K562 (cell line): ENCODE measurements around the gene OPCML. TPM values are rescaled to one million over a fixed set of nuclear protein-coding genes. Genes with fewer than 3 reads are reported as not detected.

Source experiments
- ATAC-seq: fragments of 200-7000 bp; cut with Tn5 transposase; 3 replicates; pipeline ENCODE4 v1.9.1; 2020; ENCODE audit warnings: moderate library complexity
- BruUV-seq: library from RNA; stranded (reverse); fragments of 400-500 nt; replicated peaks from 2 replicates; lab custom pipeline; 2021; lab: Mats Ljungman, UMichigan
- CTCF ChIA-PET: fragments of 300-600 bp; formaldehyde crosslinking; extraction: SDS; loops from one replicate; lab custom pipeline; 2021; ENCODE audit warnings: low intra/inter-chr PET ratio; lab: Yijun Ruan, JAX
- POLR2A ChIA-PET: fragments of 300-600, 350-650 bp; sonication (Branson Sonifier 250); formaldehyde crosslinking; extraction: SDS; loops from one replicate; lab custom pipeline; 2021; ENCODE audit warnings: antibody characterized with exemption, inconsistent platforms; lab: Yijun Ruan, JAX
- DNase-seq, 4 experiments: peaks; one replicate each; pipeline versions ENCODE4 v3.0.0 to v3.0.0-alpha.2; 2011 to 2018; ENCODE audit warnings: low spot score in 3 of 4, mixed read lengths in 3 of 4; ENCODE audit errors: extremely low read depth in 1 of 4
- FAIRE-seq: peaks from 2 replicates; lab custom pipeline; 2011; peaks lifted over from hg19 to GRCh38; lab: Jason Lieb, UNC
- H2AFZ ChIP-seq: 2 replicates; pipeline ENCODE4 v1.6.0; 2011; ENCODE audit warnings: low read depth, low read length, control low read depth, inconsistent platforms
- H3K27ac ChIP-seq: fragments of 200-600 bp; 3 replicates; pipeline ENCODE4 v1.8.0; 2011; ENCODE audit warnings: low read depth, mild to moderate bottlenecking, control low read depth, inconsistent platforms, low read length, moderate library complexity, mixed read lengths; ENCODE audit errors: extremely low read depth
- H3K27me3 ChIP-seq, 2 experiments: fragments of 300-600 bp in 1 of 2; 2 replicates in 1 of 2; 3 replicates in 1 of 2; pipeline versions ENCODE4 v1.6.0 to v1.8.0; 2011; ENCODE audit warnings: inconsistent platforms in 2 of 2, low read length in 2 of 2, mild to moderate bottlenecking in 1 of 2, mixed read lengths in 1 of 2, moderate library complexity in 1 of 2; ENCODE audit not compliant: control insufficient read depth in 2 of 2, insufficient read depth in 2 of 2
- H3K36me3 ChIP-seq: fragments of 300-600 bp; 3 replicates; pipeline ENCODE4 v1.8.0; 2011; ENCODE audit warnings: mild to moderate bottlenecking, low read length, inconsistent platforms; ENCODE audit not compliant: control insufficient read depth, insufficient read depth
- H3K4me1 ChIP-seq, 2 experiments: fragments of 200-600 bp in 1 of 2; replicated peaks in 1 of 2; 2 replicates in 1 of 2; 3 replicates in 1 of 2; pipeline versions ENCODE4 v1.5.1 to v1.8.0; 2011; ENCODE audit warnings: inconsistent platforms in 2 of 2, low read length in 2 of 2, mild to moderate bottlenecking in 1 of 2, mixed read lengths in 1 of 2, moderate library complexity in 1 of 2; ENCODE audit not compliant: control insufficient read depth in 2 of 2, insufficient read depth in 2 of 2
- H3K4me2 ChIP-seq: 2 replicates; pipeline ENCODE4 v1.6.1; 2011; ENCODE audit warnings: low read length, control low read depth, inconsistent platforms, mixed read lengths; ENCODE audit not compliant: insufficient read depth
- H3K4me3 ChIP-seq: fragments of 200-600 bp; sonication (generic), shearing (Covaris generic); 2 replicates; pipeline ENCODE4 v1.5.1; 2016; ENCODE audit warnings: control low read depth, inconsistent platforms
- H3K79me2 ChIP-seq: fragments of 200-600 bp; 3 replicates; pipeline ENCODE4 v1.8.0; 2011; ENCODE audit warnings: low read length, inconsistent platforms; ENCODE audit not compliant: control insufficient read depth, insufficient read depth
- H3K9ac ChIP-seq, 2 experiments: 2 replicates each; pipeline versions ENCODE4 v1.6.0 to v1.6.1; 2011; ENCODE audit warnings: low read depth in 2 of 2, low read length in 2 of 2, control low read depth in 1 of 2, inconsistent platforms in 1 of 2, mild to moderate bottlenecking in 1 of 2, mixed read lengths in 1 of 2; ENCODE audit not compliant: insufficient read depth in 1 of 2
- H3K9me1 ChIP-seq: one replicate; pipeline ENCODE4 v1.6.0; 2011; ENCODE audit warnings: inconsistent platforms, mild to moderate bottlenecking, low read length, moderate library complexity; ENCODE audit not compliant: control insufficient read depth, insufficient read depth
- H3K9me3 ChIP-seq: replicated peaks from 2 replicates; pipeline ENCODE4 v1.5.1; 2011; ENCODE audit warnings: low read depth, low read length, inconsistent platforms; ENCODE audit not compliant: control insufficient read depth, insufficient read depth
- H4K20me1 ChIP-seq: replicated peaks from 2 replicates; pipeline ENCODE4 v1.6.1; 2011; ENCODE audit warnings: low read length, inconsistent platforms, mixed read lengths; ENCODE audit not compliant: control insufficient read depth, insufficient read depth
- ATF7 ChIP-seq: fragments of 450-650 bp; IDR thresholded peaks from 2 replicates; pipeline ENCODE4 v1.7.1; 2014; ENCODE audit warnings: mild to moderate bottlenecking, moderate library complexity
- GATAD2A ChIP-seq: fragments of 450-650 bp; IDR thresholded peaks from 2 replicates; pipeline ENCODE4 v1.6.1; 2017
- HMGXB4 ChIP-seq: sonication (generic); formaldehyde crosslinking; IDR thresholded peaks from 2 replicates; pipeline ENCODE4 v1.8.1; 2023; ENCODE audit warnings: mild to moderate bottlenecking, missing genetic modification reagents
- MAZ ChIP-seq, 2 experiments: fragments of 450-650 bp in 1 of 2; sonication (generic) in 1 of 2; formaldehyde crosslinking; IDR thresholded peaks in 1 of 2; conservative IDR thresholded peaks in 1 of 2; 2 replicates each; pipeline versions ENCODE4 v1.4.0 to v1.5.0; 2020; ENCODE audit warnings: mild to moderate bottlenecking in 1 of 2, missing genetic modification reagents in 1 of 2
- NR1H2 ChIP-seq: sonication (generic); formaldehyde crosslinking; IDR thresholded peaks from 2 replicates; pipeline ENCODE4 v1.4.0; 2020; ENCODE audit warnings: mild to moderate bottlenecking, missing genetic modification reagents
- SAP30 ChIP-seq: fragments of 200-600 bp; sonication (generic); IDR thresholded peaks from 2 replicates; pipeline ENCODE4 v1.6.1; 2012; ENCODE audit warnings: borderline replicate concordance, low read depth, mild to moderate bottlenecking, moderate library complexity, low read length, control low read depth, inconsistent platforms; ENCODE audit not compliant: insufficient read depth, poor library complexity, severe bottlenecking
- SETDB1 ChIP-seq: IDR thresholded peaks from one replicate; pipeline ENCODE4 v1.6.1; 2012; ENCODE audit warnings: low read length, control low read depth, inconsistent platforms
- SP2 ChIP-seq: IDR thresholded peaks from 2 replicates; pipeline ENCODE4 v1.6.1; 2011; ENCODE audit warnings: mild to moderate bottlenecking, low read depth, low read length, moderate library complexity; ENCODE audit not compliant: poor library complexity, severe bottlenecking; ENCODE audit errors: extremely low read depth
- ZNF316 ChIP-seq: fragments of 450-650 bp; IDR thresholded peaks from 2 replicates; pipeline ENCODE4 v1.6.1; 2016
- ZNF699 ChIP-seq: fragments of 250-450 bp; sonication (Bioruptor Pico); IDR thresholded peaks from 2 replicates; pipeline ENCODE4 v1.8.0; 2021; ENCODE audit warnings: mild to moderate bottlenecking, moderate library complexity; ENCODE audit not compliant: insufficient replicate concordance
- WGBS: fragments of 100-300 bp; shearing (Covaris generic); methylation state at CpG from one replicate; pipeline ENCODE4 v1.1.6; 2016; ENCODE audit warnings: low coverage, mixed read lengths; ENCODE audit not compliant: insufficient coverage; ENCODE audit errors: missing lambda C conversion rate; 5-methylcytosine and 5-hydroxymethylcytosine counted together
- in situ Hi-C: fragments of 300-500 bp; cut with MboI; formaldehyde crosslinking; loops from 4 replicates; pipeline ENCODE4 v1.15.0; 2018; ENCODE audit warnings: inconsistent platforms, mixed read lengths
- intact Hi-C: fragments of 100-400 bp; cut with micrococcal nuclease; formaldehyde crosslinking; loops from 2 replicates; pipeline ENCODE4 v1.14.2; 2022
- polyA plus RNA-seq, 8 experiments: library from polyadenylated mRNA; depleted of rRNA in 4 of 8; stranded (reverse) in 5 of 8; unstranded in 3 of 8; fragments of >200 nt; fragmentation: Nextera tagmentation in 2 of 8; fragmentation: Illumina TruSeq in 1 of 8; extraction: Ambion mirVana in 2 of 8; extraction: Trizol in 1 of 8; gene quantifications; 2 replicates each; pipeline versions ENCODE4 v1.2.1 to v1.2.3, GENCODE V29; 2011 to 2014; ENCODE audit warnings: inconsistent platforms in 1 of 8, missing spikeins in 1 of 8
- total RNA-seq, 7 experiments: library from RNA; depleted of rRNA in 6 of 7; stranded (reverse); fragments of >200 nt in 6 of 7; fragmentation: Illumina TruSeq in 2 of 7; extraction: Trizol in 2 of 7; gene quantifications; 2 replicates each; pipeline versions ENCODE4 v1.2.1 to v1.2.3, GENCODE V29; 2011 to 2021; ENCODE audit warnings: low replicate concordance in 1 of 7

Gene OPCML
- total and polyA plus RNA-seq, 9 of the 15 experiments (the other 6 are each of a cell fraction or from before 2014, with no cell fraction given), result not detected

DNA sequence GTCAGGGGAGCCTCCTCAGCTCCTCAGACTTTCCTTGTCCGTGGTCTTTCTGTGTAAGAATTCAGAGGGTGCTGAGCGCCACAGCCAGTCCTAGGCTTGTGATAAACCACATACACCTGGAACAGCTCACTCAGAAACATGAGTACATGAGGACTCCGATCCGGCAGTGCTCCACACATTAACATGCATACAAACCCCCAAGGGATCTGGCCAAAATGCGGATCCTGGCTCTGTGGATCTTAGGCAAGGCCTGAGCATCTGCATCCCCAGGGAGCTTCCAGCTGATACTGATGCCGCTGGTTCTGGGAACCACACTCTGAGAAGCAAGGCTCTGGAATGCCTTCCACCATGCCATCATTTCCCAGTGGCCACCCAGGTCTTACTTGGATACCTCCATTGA, 20.6 kb upstream of the OPCML start:
- Histone ChIP-seq H3K9ac (no peak overlapping the region), H4K20me1 (no peaks in the 10 kb centered on the region), H3K9me3 (no peaks in the 10 kb centered on the region), H3K9me1 (no peaks in the 10 kb centered on the region), H3K27me3 (no peaks in the 10 kb centered on the region), H2AFZ (no peak overlapping the region), H3K4me3 (no peak overlapping the region), H3K4me2 (no peak overlapping the region), H3K4me1 (no peaks in the 10 kb centered on the region), H3K36me3 (no peaks in the 10 kb centered on the region), H3K79me2 (no peaks in the 10 kb centered on the region), H3K27ac (no peak overlapping the region)
- ChIA-PET POLR2A (no interaction called here), CTCF (no interaction called here)
- 4% methylated on average over 6 of the region's 6 CpGs for WGBS
- BruUV-seq, result no TSS peak
- TF ChIP-seq SAP30, result no peak
- TF ChIP-seq ZNF699, result no peak
- TF ChIP-seq SP2, result no peak
- TF ChIP-seq HMGXB4 (CRISPR knock-in tag), result no peak
- no peak for TF ChIP-seq NR1H2 (CRISPR knock-in tag)
- TF ChIP-seq ATF7, result no peak
- no peak for TF ChIP-seq SETDB1
- TF ChIP-seq ZNF316, result no peak
- TF ChIP-seq GATAD2A, result no peak
- no peak for TF ChIP-seq MAZ (CRISPR knock-in tag; conservative IDR thresholded peaks at IDR 0.05 in 1 of 2, IDR thresholded peaks at IDR 0.05 in 1 of 2)
- ATAC-seq, result no peak
- FAIRE-seq, result no peak
- intact Hi-C loops, result no loop called here
- in situ Hi-C loops, result no loop called here
- no peak for DNase-seq
